Testis (tissue), 3 donors: ENCODE measurements around the gene WTIP. TPM values are rescaled to one million over a fixed set of nuclear protein-coding genes. Genes with fewer than 3 reads are reported as not detected.

Experiments
- DNase-seq: peaks from one replicate; pipeline ENCODE4 v3.0.0-alpha.2; 2019
- H3K27ac ChIP-seq, 2 donors: fragments of 200-600 bp; sonication (generic); one replicate each; pipeline ENCODE4 v1.5.1; 2019
- H3K27me3 ChIP-seq: fragments of 200-600 bp; sonication (generic); one replicate; pipeline ENCODE4 v1.5.1; 2019
- H3K36me3 ChIP-seq: fragments of 200-600 bp; sonication (generic); one replicate; pipeline ENCODE4 v1.5.1; 2017; ENCODE audit warnings: low read depth; ENCODE audit errors: missing control alignments
- H3K4me1 ChIP-seq: fragments of 200-600 bp; sonication (generic); one replicate; pipeline ENCODE4 v1.5.1; 2019
- H3K4me3 ChIP-seq, 2 donors: fragments of 200-600 bp; sonication (generic); one replicate each; pipeline ENCODE4 v1.5.1; 2017 to 2019
- H3K9me3 ChIP-seq: fragments of 200-600 bp; sonication (generic); one replicate; pipeline ENCODE4 v1.5.1; 2017
- POLR2A ChIP-seq: fragments of 450-650 bp; IDR thresholded peaks from one replicate; pipeline ENCODE4 v1.6.1; 2017; ENCODE audit warnings: antibody characterized with exemption, mild to moderate bottlenecking, moderate library complexity
- WGBS, 2 donors: methylation state at CpG; one replicate each; pipeline ENCODE4 v1.1.5; 2018; 5-methylcytosine and 5-hydroxymethylcytosine counted together
- intact Hi-C: fragments of 100-400 bp; cut with DNase I; formaldehyde crosslinking; loops from one replicate; pipeline ENCODE4 v1.15.1; 2023; ENCODE audit warnings: low total_unique reads
- polyA plus RNA-seq: library from polyadenylated mRNA; stranded (reverse); fragments of 350-450 nt; fragmentation: Illumina TruSeq; extraction: RNeasy Lipid Tissue Mini Kit (QIAGEN cat#74804); gene quantifications from one replicate; pipeline ENCODE4 v1.2.3, GENCODE V29; 2014; ENCODE audit warnings: low read depth, low replicate concordance; ENCODE audit not compliant: insufficient read depth
- total RNA-seq, 2 donors: library from RNA; depleted of rRNA; stranded (reverse); fragments of >200 nt; gene quantifications; one replicate each; pipeline ENCODE4 v1.2.3, GENCODE V29; 2016
- TF ChIP-seq, protein P1 (sequence below), 3 experiments: fragments of 450-650 bp in 2 of 3; fragments of 200-600 bp in 1 of 3; sonication (generic) in 1 of 3; IDR thresholded peaks; one replicate each; pipeline ENCODE4 v1.5.1; 2016 to 2019; ENCODE audit warnings: antibody characterized with exemption in 3 of 3, mild to moderate bottlenecking in 2 of 3, moderate library complexity in 1 of 3

The WTIP gene
- total and polyA plus RNA-seq, 3 donors from 2014 or later, result 22.8 to 41.3 (median 25.6) TPM

DNA sequence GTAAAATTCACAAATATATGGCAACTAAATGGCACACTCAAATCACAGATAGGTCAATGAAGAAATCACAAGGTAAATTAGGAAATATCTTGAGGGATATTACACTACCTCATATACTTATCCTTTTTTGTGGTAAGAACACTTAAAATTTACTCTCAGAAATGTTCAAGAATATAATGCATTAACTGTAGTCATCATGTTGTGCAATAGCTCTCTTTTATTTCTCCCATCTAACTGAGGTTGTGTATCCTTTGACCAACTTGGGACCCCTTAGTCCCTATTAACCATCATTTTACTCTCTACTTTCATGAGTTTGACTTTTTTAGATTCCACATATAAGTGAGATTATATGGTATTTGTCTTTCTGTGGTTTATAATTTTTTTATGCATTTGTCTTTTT is 52.6 kb downstream of the WTIP start:
- no peak for TF ChIP-seq POLR2A
- TF ChIP-seq, protein P1, sequence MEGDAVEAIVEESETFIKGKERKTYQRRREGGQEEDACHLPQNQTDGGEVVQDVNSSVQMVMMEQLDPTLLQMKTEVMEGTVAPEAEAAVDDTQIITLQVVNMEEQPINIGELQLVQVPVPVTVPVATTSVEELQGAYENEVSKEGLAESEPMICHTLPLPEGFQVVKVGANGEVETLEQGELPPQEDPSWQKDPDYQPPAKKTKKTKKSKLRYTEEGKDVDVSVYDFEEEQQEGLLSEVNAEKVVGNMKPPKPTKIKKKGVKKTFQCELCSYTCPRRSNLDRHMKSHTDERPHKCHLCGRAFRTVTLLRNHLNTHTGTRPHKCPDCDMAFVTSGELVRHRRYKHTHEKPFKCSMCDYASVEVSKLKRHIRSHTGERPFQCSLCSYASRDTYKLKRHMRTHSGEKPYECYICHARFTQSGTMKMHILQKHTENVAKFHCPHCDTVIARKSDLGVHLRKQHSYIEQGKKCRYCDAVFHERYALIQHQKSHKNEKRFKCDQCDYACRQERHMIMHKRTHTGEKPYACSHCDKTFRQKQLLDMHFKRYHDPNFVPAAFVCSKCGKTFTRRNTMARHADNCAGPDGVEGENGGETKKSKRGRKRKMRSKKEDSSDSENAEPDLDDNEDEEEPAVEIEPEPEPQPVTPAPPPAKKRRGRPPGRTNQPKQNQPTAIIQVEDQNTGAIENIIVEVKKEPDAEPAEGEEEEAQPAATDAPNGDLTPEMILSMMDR (IDR thresholded peaks at IDR 0.05), result no peak

DNA sequence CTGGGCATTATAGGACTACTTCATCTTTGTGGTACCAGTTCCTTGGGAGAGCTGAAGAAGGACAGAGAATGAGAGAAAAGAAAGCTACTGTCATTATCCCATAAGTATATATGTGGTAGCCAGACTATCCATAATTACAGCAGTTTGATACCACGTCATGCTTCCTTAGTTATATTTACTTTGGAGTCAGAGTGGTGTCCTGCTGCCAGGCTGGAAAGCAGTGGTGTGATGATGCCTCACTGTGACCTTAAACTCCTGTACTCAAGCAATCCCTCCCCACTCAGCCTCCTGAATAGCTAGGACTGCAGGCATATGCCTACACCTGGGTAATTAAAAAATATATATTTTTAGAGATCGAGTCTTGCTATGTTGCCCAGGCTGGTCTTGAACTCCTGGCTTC is 57.8 kb downstream of the WTIP start:
- no peak for DNase-seq
- Histone ChIP-seq H3K27ac (no peak overlapping the region), H3K36me3 (no peaks in the 10 kb centered on the region), H3K4me3 (no peak overlapping the region), H3K27me3 (no peaks in the 10 kb centered on the region), H3K9me3 (no peaks in the 10 kb centered on the region), H3K4me1 (no peaks in the 10 kb centered on the region)
- no peak for TF ChIP-seq POLR2A
- TF ChIP-seq, protein P1 (IDR thresholded peaks at IDR 0.05), result no peak
- 64 to 81% methylated on average over 2 of the region's 2 CpGs for WGBS, 2 donors
- intact Hi-C loops, result no loop called here

More for the DNA sequence above, 52.6 kb downstream of the WTIP start:
- Histone ChIP-seq H3K36me3 (no peaks in the 10 kb centered on the region), H3K9me3 (no peaks in the 10 kb centered on the region), H3K27me3 (no peaks in the 10 kb centered on the region), H3K27ac (no peak overlapping the region), H3K4me3 (no peak overlapping the region), H3K4me1 (no peaks in the 10 kb centered on the region)
- DNase-seq, result no peak
- intact Hi-C loops, result no loop called here

DNA sequence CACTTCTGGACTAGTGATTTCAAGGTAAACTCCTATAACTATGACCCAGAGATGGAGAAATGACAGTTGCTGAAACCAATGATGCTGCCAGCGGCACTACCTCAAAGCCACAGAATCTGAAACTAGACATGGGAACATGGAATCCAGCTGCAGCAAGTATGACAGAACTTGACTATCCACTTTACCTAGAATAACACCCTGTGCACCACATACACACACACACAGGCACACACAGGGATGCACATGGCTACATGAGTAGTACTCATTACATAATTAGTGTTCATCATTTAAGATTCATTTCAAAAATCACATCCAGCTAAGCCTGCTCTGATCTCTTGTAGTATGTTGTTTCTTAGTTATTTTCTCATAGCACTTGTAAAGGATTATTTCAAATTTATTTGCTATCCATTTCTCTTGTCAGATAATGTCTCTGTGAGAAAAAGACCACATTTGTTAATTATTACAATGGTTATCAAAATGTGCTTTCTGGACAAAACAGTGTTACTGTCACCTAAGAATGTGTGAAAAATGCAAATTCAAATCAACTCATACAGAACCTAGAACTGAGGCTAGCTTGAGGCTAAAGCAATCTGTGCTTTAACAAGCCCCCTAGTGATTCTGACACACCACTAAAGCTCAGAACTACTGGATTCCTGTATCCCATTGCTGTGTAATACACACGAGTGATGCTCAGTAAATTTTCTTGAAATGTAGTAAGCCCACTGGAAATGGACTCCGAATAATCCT is 59.4 kb downstream of the WTIP start:
- intact Hi-C loops, result no loop called here
- H3K36me3 ChIP-seq, result no peaks in the 10 kb centered on the region
- no peaks in the 10 kb centered on the region for H3K4me1 ChIP-seq
- DNase-seq, result no peak
- TF ChIP-seq, protein P1 (IDR thresholded peaks at IDR 0.05), result no peak
- TF ChIP-seq POLR2A, result no peak
- H3K9me3 ChIP-seq, result no peaks in the 10 kb centered on the region
- no peak overlapping the region for H3K4me3 ChIP-seq
- no peaks in the 10 kb centered on the region for H3K27me3 ChIP-seq
- H3K27ac ChIP-seq, result no peak overlapping the region
- 78 to 82% methylated on average over 3 of the region's 3 CpGs for WGBS, 2 donors

DNA sequence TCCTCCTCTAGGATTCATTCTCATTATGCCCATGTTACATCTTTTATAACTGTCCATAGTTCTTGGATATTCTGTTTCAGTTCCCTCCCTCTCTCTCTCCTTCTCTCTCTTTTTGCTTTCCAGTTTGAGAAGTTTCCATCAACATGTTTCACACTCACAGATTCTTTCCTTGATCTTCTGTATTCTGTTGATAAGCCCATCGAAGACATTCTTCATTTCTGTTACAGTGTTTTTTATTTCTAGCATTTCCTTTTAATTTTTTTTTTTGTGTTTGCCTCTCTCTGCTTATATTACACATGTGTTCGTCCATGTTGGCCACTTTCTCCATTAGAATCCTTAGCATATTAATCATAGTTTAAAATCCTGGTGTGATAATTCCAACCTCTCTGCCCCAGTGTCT is 68.3 kb downstream of the WTIP start:
- intact Hi-C loops, result no loop called here
- Histone ChIP-seq H3K27ac (no peak overlapping the region), H3K27me3 (no peaks in the 10 kb centered on the region), H3K9me3 (no peaks in the 10 kb centered on the region), H3K4me3 (no peak overlapping the region), H3K36me3 (no peaks in the 10 kb centered on the region), H3K4me1 (no peaks in the 10 kb centered on the region)
- DNase-seq, result no peak
- TF ChIP-seq, protein P1 (IDR thresholded peaks at IDR 0.05), result no peak
- TF ChIP-seq POLR2A, result no peak
- whole genome bisulfite sequencing, 2 donors, result 84% methylated on average over 2 of the region's 2 CpGs

DNA sequence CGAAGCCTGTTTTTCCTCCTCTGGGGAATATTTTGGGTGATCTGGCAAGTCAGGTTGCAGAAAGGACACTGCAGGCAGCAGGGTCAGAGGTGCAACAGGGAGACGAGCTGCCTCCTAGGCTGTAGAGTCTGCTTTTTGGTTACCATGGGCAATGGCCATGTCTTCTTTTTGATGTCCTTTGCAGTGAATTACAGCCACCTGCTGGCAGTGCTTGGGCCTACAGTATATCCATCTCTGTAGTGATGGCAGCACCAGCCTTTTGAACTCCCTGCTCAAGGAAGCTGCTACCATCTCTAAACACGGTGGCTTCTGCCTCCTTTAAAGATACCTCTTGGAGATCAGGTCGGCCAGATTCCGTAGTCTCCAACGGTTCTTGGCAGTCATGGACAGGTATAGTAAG is 73.9 kb downstream of the WTIP start:
- no peaks in the 10 kb centered on the region for H3K27me3 ChIP-seq
- H3K4me3 ChIP-seq, result no peak overlapping the region
- no peak for DNase-seq
- TF ChIP-seq, protein P1 (IDR thresholded peaks at IDR 0.05), result no peak
- no peak for TF ChIP-seq POLR2A
- no peaks in the 10 kb centered on the region for H3K9me3 ChIP-seq
- intact Hi-C loops, result no loop called here
- H3K36me3 ChIP-seq, result no peaks in the 10 kb centered on the region
- H3K4me1 ChIP-seq, result no peaks in the 10 kb centered on the region
- H3K27ac ChIP-seq, result no peak overlapping the region
- 79 to 85% methylated on average over 6 of the region's 6 CpGs for WGBS, 2 donors
